Liver (tissue), 2 donors: ENCODE data around the gene KIF26B.

Source experiments
- ATF3 ChIP-seq: IDR thresholded peaks from 2 replicates; pipeline ENCODE4 v1.6.1; 2016; ENCODE audit warnings: antibody characterized with exemption
- MAX ChIP-seq: IDR thresholded peaks from 2 replicates; pipeline ENCODE4 v1.6.1; 2016; ENCODE audit warnings: antibody characterized with exemption
- donor health status: healthy.

- no peak for TF ChIP-seq MAX
- TF ChIP-seq ATF3, result no peak
These were observed 121.7 kb downstream of the KIF26B start for GRCh38 chr1:245276445-245276844.
